Spleen (tissue), 11 donors: Measurements from ENCODE around the gene REXO1. TPM values are rescaled to one million over a fixed set of nuclear protein-coding genes. Genes with fewer than 3 reads are reported as not detected.

ENCODE experiments used
- DNase-seq: peaks from one replicate; pipeline ENCODE4 v3.0.0-alpha.2; 2020
- H3K27ac ChIP-seq, 8 donors: fragments of 200-600 bp; sonication (generic) in 7 of 8; 1 replicate in 4 of 8; 2 replicates in 4 of 8; pipeline versions ENCODE4 v1.5.0 to v1.8.0; 2016 to 2021; ENCODE audit warnings: inconsistent platforms in 4 of 8, mild to moderate bottlenecking in 4 of 8, moderate library complexity in 1 of 8
- H3K27me3 ChIP-seq, 7 donors: fragments of 200-600 bp; sonication (generic) in 6 of 7; replicated peaks in 1 of 7; 1 replicate in 4 of 7; 2 replicates in 3 of 7; pipeline versions ENCODE4 v1.5.0 to v1.8.0; 2016 to 2021; ENCODE audit warnings: inconsistent platforms in 3 of 7, mild to moderate bottlenecking in 1 of 7
- H3K36me3 ChIP-seq, 6 donors: fragments of 200-600 bp; sonication (generic) in 5 of 6; 1 replicate in 4 of 6; 2 replicates in 2 of 6; pipeline versions ENCODE4 v1.5.0 to v1.8.0; 2016 to 2021; ENCODE audit warnings: inconsistent platforms in 2 of 6
- H3K4me1 ChIP-seq, 6 donors: fragments of 200-600 bp; sonication (generic) in 5 of 6; 1 replicate in 3 of 6; 2 replicates in 3 of 6; pipeline versions ENCODE4 v1.5.0 to v1.8.0; 2016 to 2021; ENCODE audit warnings: inconsistent platforms in 3 of 6
- H3K4me3 ChIP-seq, 8 donors: fragments of 200-600 bp; sonication (generic) in 7 of 8; 1 replicate in 4 of 8; 2 replicates in 4 of 8; pipeline versions ENCODE4 v1.5.0 to v1.8.0; 2016 to 2021; ENCODE audit warnings: inconsistent platforms in 4 of 8, mild to moderate bottlenecking in 4 of 8, moderate library complexity in 2 of 8
- H3K9me3 ChIP-seq, 8 donors: fragments of 200-600 bp; sonication (generic) in 7 of 8; 1 replicate in 4 of 8; 2 replicates in 4 of 8; pipeline versions ENCODE4 v1.5.0 to v1.8.0; 2016 to 2021; ENCODE audit warnings: inconsistent platforms in 4 of 8
- POLR2A ChIP-seq, 3 donors: fragments of 450-650 bp; IDR thresholded peaks; one replicate each; pipeline ENCODE4 v1.5.1; 2017; ENCODE audit warnings: antibody characterized with exemption in 3 of 3, mild to moderate bottlenecking in 1 of 3
- POLR2AphosphoS5 ChIP-seq, 3 donors: sonication (generic); formaldehyde crosslinking; IDR thresholded peaks; one replicate each; pipeline ENCODE4 v1.5.1; 2017; ENCODE audit warnings: antibody characterized with exemption in 3 of 3
- WGBS, 5 donors: extraction: QIAGEN DNeasy Blood & Tissue Kit in 3 of 5; methylation state at CpG; one replicate each; pipeline versions ENCODE4 v1.1.5 to v1.1.7; 2013 to 2018; 5-methylcytosine and 5-hydroxymethylcytosine counted together
- intact Hi-C: fragments of 100-400 bp; cut with DNase I; formaldehyde crosslinking; loops from one replicate; pipeline ENCODE4 v1.15.0; 2023; ENCODE audit warnings: low total_unique reads
- polyA plus RNA-seq, 3 donors: library from polyadenylated mRNA; stranded (reverse); fragments of 200-250 nt; gene quantifications; one replicate each; pipeline ENCODE4 v1.2.1, GENCODE V29; 2013
- total RNA-seq, 7 donors: library from RNA; depleted of rRNA in 3 of 7; stranded (reverse); fragments of >200 nt in 3 of 7; fragmentation: NEBNext Ultra II Directional in 4 of 7; extraction: Animal tissue kit (Norgen Biotek cat#: 25700) in 4 of 7; gene quantifications; one replicate each; pipeline versions ENCODE4 v1.1.0 to v1.2.1, GENCODE V29; 2016 to 2021
- TF ChIP-seq, protein P1 (sequence below), 11 experiments: fragments of 200-600 bp in 7 of 11; fragments of 450-650 bp in 4 of 11; sonication (generic) in 4 of 11; IDR thresholded peaks in 8 of 11; conservative IDR thresholded peaks in 3 of 11; 1 replicate in 7 of 11; 2 replicates in 4 of 11; pipeline versions ENCODE4 v1.4.0 to v1.8.0; 2016 to 2021; ENCODE audit warnings: antibody characterized with exemption in 11 of 11, inconsistent platforms in 4 of 11, mild to moderate bottlenecking in 1 of 11
- donor health status: healthy with polysubstance abuse.
- donor health status: DM: no; HTN: no; CAD: no; lungs with moderate emphysema.
- donor health status: DM: no; HTN: no; CAD: no.
- donor health status: Bipolar disorder and iron deficiency.
- donor health status: healthy.
- donor health status: DM: no; HTN: no; CAD: no.
- donor health status: DM: yes; HTN: yes; CAD: no.

The REXO1 gene
- total and polyA plus RNA-seq, 10 donors, result 13.4 to 88.1 (median 50.6) TPM

DNA sequence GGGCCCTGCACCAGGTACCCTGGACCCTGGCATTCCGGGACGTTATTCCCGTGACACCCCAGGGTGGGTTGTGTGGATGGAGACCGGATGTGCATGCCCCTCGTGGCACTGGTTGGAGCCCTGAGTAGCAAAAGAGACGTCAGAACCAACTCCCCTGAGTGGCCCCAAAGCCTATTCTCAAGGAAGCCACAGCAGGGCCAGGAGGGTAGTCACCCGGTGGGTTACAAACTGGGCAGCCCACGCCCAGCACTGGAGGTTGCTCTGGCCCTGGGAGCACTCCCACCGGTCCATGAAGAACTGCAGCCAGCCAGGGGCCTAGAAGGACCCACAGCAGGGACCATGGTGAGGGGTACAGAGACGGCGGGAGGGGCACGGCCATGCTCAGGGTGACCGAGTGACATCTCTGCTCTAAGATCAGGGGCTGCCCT lies 7.6 kb upstream of the REXO1 start:
- peak; percentile 87 for DNase-seq
- peak overlapping the region; percentile 25 to 82 (median 50) for H3K4me3 ChIP-seq
- 0 to 6% (median 5%) methylated on average over 5 to 13 of the region's 13 CpGs; no CpG with 5 or more reads in 1 of the 5 donors for WGBS, 5 donors

DNA sequence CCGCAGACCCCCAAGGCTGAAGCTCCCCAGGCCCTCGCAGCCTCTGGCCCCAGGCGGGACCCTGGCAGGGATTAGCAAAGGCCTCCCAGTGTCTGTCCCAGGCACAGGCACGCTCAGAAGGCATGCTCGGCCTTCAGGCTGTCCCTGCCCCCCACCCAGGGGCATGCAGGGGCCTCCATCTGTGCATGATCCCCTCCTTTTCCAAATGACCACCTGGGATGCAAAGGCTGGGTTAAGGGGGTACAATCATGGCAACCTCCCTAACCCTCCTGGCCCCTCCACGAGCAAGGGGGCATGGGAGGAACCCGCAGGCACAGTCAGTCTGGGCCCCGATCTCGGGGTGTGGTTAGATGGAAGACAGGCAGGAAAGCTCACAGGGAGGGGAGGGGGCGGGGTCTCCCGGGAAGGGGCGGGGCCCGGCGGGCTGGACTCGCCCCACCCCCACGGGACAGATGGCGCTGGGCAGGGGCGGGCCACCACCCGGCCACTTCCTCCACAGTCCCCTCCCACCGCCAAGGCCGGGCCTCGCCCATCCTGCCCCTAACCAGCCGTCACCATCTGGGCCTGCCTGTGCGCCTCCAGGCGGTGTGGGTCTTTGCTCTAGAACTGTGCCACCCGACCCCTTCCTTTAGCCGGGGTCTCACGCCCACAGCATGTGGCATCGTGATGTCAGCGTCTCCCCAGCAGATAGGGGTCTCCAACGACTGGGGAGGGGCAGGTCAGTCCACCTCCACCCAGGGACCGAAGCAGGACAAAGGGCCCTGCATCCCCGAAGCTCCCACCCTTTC lies 7.0 kb upstream of the REXO1 start:
- DNase-seq, result peak; percentile 99
- Histone ChIP-seq H3K36me3 (peaks cover 0 to 9% (median 6%) of the 10 kb centered on the region in 6 donors), H3K9me3 (no peaks in the 10 kb centered on the region), H3K27ac (peak overlapping the region; percentile 80 to 99 (median 95)), H3K4me3 (peak overlapping the region; percentile 25 to 82 (median 50)), H3K27me3 (no peaks in the 10 kb centered on the region), H3K4me1 (peaks cover 60 to 98% (median 91%) of the 10 kb centered on the region in 6 donors)
- WGBS, 5 donors, result 8 to 12% (median 10%) methylated on average over 13 to 32 of the region's 33 CpGs
- intact Hi-C loops, result no loop called here
- peak in 2 of 3 donors; percentile 20 to 27 for TF ChIP-seq POLR2A (IDR thresholded peaks at IDR 0.05)
- TF ChIP-seq, protein P1, sequence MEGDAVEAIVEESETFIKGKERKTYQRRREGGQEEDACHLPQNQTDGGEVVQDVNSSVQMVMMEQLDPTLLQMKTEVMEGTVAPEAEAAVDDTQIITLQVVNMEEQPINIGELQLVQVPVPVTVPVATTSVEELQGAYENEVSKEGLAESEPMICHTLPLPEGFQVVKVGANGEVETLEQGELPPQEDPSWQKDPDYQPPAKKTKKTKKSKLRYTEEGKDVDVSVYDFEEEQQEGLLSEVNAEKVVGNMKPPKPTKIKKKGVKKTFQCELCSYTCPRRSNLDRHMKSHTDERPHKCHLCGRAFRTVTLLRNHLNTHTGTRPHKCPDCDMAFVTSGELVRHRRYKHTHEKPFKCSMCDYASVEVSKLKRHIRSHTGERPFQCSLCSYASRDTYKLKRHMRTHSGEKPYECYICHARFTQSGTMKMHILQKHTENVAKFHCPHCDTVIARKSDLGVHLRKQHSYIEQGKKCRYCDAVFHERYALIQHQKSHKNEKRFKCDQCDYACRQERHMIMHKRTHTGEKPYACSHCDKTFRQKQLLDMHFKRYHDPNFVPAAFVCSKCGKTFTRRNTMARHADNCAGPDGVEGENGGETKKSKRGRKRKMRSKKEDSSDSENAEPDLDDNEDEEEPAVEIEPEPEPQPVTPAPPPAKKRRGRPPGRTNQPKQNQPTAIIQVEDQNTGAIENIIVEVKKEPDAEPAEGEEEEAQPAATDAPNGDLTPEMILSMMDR (IDR thresholded peaks at IDR 0.05 in 8 of 11, conservative IDR thresholded peaks at IDR 0.05 in 3 of 11), result peak in 6 of 11 experiments; percentile 8 to 52 (median 21)
- peak; percentile 92 to 97 (median 97) for TF ChIP-seq POLR2AphosphoS5 (IDR thresholded peaks at IDR 0.05)

More for the DNA sequence above, 7.6 kb upstream of the REXO1 start:
- Histone ChIP-seq H3K4me1 (peaks cover 66 to 100% (median 97%) of the 10 kb centered on the region in 6 donors), H3K36me3 (peaks cover 0 to 9% (median 6%) of the 10 kb centered on the region in 6 donors), H3K27ac (peak overlapping the region; percentile 80 to 99 (median 95)), H3K27me3 (no peaks in the 10 kb centered on the region), H3K9me3 (no peaks in the 10 kb centered on the region)
- TF ChIP-seq, protein P1 (IDR thresholded peaks at IDR 0.05 in 8 of 11, conservative IDR thresholded peaks at IDR 0.05 in 3 of 11), result peak in 1 of 11 experiments; percentile 3
- TF ChIP-seq POLR2AphosphoS5 (IDR thresholded peaks at IDR 0.05), result no peak
- intact Hi-C loops, result no loop called here

DNA sequence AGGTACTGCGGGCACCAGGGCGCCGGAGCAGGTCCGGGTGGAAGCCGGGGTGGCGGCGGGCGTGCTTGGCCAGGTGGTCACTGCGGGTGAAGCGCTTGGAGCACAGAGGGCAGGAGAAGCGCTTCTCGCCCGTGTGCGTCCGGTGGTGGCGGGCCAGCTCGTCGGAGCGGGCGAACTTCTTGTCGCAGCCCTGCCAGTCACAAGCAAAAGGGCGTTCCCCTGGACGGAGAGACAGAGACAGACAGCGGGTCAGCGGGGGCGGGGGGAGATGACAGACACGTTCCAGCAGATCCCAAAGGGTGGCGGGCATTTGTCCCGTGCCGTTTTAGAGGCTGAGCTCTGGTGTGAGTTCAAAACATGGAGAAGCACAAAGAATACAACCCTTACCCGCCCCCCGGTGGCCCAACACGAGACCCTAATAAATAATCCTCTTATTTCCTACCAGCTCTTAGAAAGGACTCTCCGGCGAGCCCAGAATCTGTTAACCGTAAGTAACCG lies 6.3 kb upstream of the REXO1 start:
- H3K27ac ChIP-seq, result peak overlapping the region; percentile 80 to 99 (median 95)
- H3K36me3 ChIP-seq, result peaks cover 0 to 9% (median 6%) of the 10 kb centered on the region in 6 donors
- TF ChIP-seq POLR2AphosphoS5 (IDR thresholded peaks at IDR 0.05) (no peak), POLR2A (IDR thresholded peaks at IDR 0.05) (no peak)
- TF ChIP-seq, protein P1 (IDR thresholded peaks at IDR 0.05 in 8 of 11, conservative IDR thresholded peaks at IDR 0.05 in 3 of 11), result no peak
- peaks cover 56 to 98% (median 86%) of the 10 kb centered on the region in 6 donors for H3K4me1 ChIP-seq
- H3K9me3 ChIP-seq, result no peaks in the 10 kb centered on the region
- DNase-seq, result peak; percentile 89
- intact Hi-C loops, result no loop called here
- no peaks in the 10 kb centered on the region for H3K27me3 ChIP-seq
- H3K4me3 ChIP-seq, result peak overlapping the region in 4 of 8 donors; percentile 54 to 82 (median 56)
- WGBS, 5 donors, result 70 to 88% (median 78%) methylated on average over 34 to 37 of the region's 37 CpGs
